Neural progenitor cell (in vitro differentiated cells): ENCODE measurements around the gene ZKSCAN8. TPM values are rescaled to one million over a fixed set of nuclear protein-coding genes. Genes with fewer than 3 reads are reported as not detected.
A peak's percentile ranks its signal among the peaks of the same experiment; 100 is the strongest.

ENCODE experiments used
- DNase-seq: peaks from one replicate; pipeline ENCODE4 v3.0.0-alpha.2; 2016; ENCODE audit warnings: low spot score
- H2AFZ ChIP-seq: fragments of 200-600 bp; sonication (generic); replicated peaks from 2 replicates; pipeline ENCODE4 v1.6.1; 2016; ENCODE audit warnings: antibody characterized with exemption
- H3F3A ChIP-seq: fragments of 200-600 bp; sonication (generic); 2 replicates; pipeline ENCODE4 v1.6.1; 2016; ENCODE audit warnings: antibody characterized with exemption, low read depth
- H3K27ac ChIP-seq: fragments of 200-600 bp; sonication (generic); 2 replicates; pipeline ENCODE4 v1.5.1; 2016; ENCODE audit warnings: mild to moderate bottlenecking
- H3K27me3 ChIP-seq: fragments of 200-600 bp; sonication (generic); 2 replicates; pipeline ENCODE4 v1.6.1; 2016; ENCODE audit warnings: mild to moderate bottlenecking, moderate library complexity
- H3K36me3 ChIP-seq: fragments of 200-600 bp; sonication (generic); 2 replicates; pipeline ENCODE4 v1.5.1; 2016
- H3K4me1 ChIP-seq: fragments of 200-600 bp; sonication (generic); 2 replicates; pipeline ENCODE4 v1.6.1; 2016; ENCODE audit warnings: mixed run types
- H3K4me2 ChIP-seq: fragments of 200-600 bp; sonication (generic); 2 replicates; pipeline ENCODE4 v1.6.1; 2016
- H3K4me3 ChIP-seq: fragments of 200-600 bp; sonication (generic); 2 replicates; pipeline ENCODE4 v1.5.1; 2016
- H3K79me2 ChIP-seq: fragments of 200-600 bp; sonication (generic); 2 replicates; pipeline ENCODE4 v1.6.1; 2016; ENCODE audit warnings: low read depth
- H3K9ac ChIP-seq: fragments of 200-600 bp; sonication (generic); 2 replicates; pipeline ENCODE4 v1.6.1; 2016
- H3K9me3 ChIP-seq: fragments of 200-600 bp; sonication (generic); 2 replicates; pipeline ENCODE4 v1.5.1; 2016; ENCODE audit warnings: low read depth
- H4K20me1 ChIP-seq: fragments of 200-600 bp; sonication (generic); 2 replicates; pipeline ENCODE4 v1.6.1; 2016; ENCODE audit warnings: low read depth
- H3K27ac Mint-ChIP-seq: 3 replicates; pipeline ENCODE4 v1.8.0; 2021; ENCODE audit warnings: mixed read lengths
- H3K27me3 Mint-ChIP-seq: 2 replicates; pipeline ENCODE4 v1.8.0; 2022; ENCODE audit warnings: low read depth, mild to moderate bottlenecking, inconsistent platforms, moderate library complexity, mixed read lengths; ENCODE audit not compliant: insufficient read depth
- H3K36me3 Mint-ChIP-seq: 3 replicates; pipeline ENCODE4 v1.8.0; 2021; ENCODE audit warnings: mixed read lengths
- H3K4me1 Mint-ChIP-seq: 3 replicates; pipeline ENCODE4 v1.8.0; 2021; ENCODE audit warnings: mixed read lengths
- H3K4me3 Mint-ChIP-seq: 3 replicates; pipeline ENCODE4 v1.8.0; 2021; ENCODE audit warnings: mild to moderate bottlenecking, moderate library complexity, mixed read lengths
- H3K9me3 Mint-ChIP-seq: 3 replicates; pipeline ENCODE4 v1.8.0; 2020; ENCODE audit warnings: mixed read lengths
- CTCF ChIP-seq: fragments of 200-600 bp; sonication (generic); IDR thresholded peaks from 2 replicates; pipeline ENCODE4 v1.5.1; 2017; ENCODE audit warnings: antibody characterized with exemption, mild to moderate bottlenecking
- EZH2 ChIP-seq: fragments of 200-600 bp; sonication (generic); IDR thresholded peaks from 2 replicates; pipeline ENCODE4 v1.6.1; 2017; ENCODE audit warnings: antibody characterized with exemption, mild to moderate bottlenecking, moderate library complexity
- EZH2phosphoT487 ChIP-seq: fragments of 200-600 bp; sonication (generic); IDR thresholded peaks from 2 replicates; pipeline ENCODE4 v1.6.1; 2017; ENCODE audit warnings: antibody characterized with exemption
- total RNA-seq: library from RNA; depleted of rRNA; stranded (reverse); fragments of >200 nt; gene quantifications from 2 replicates; pipeline ENCODE4 v1.2.3, GENCODE V29; 2015; ENCODE audit warnings: low replicate concordance

The ZKSCAN8 gene
- total RNA-seq, 1 donor from 2014 or later = 42.7 TPM

GRCh38 chr6:28161410-28162079 is 19.9 kb downstream of the ZKSCAN8 start:
- Histone ChIP-seq H4K20me1 (no peaks in the 10 kb centered on the region), H3K4me2 (peak overlapping the region; percentile 77), H2AFZ (peak overlapping the region; percentile 90), H3F3A (peaks cover 10% of the 10 kb centered on the region), H3K9me3 (no peaks in the 10 kb centered on the region), H3K9ac (no peak overlapping the region), H3K27ac (no peak overlapping the region), H3K4me1 (no peaks in the 10 kb centered on the region), H3K27me3 (peaks cover 30% of the 10 kb centered on the region), H3K79me2 (no peaks in the 10 kb centered on the region), H3K36me3 (no peaks in the 10 kb centered on the region), H3K4me3 (peak overlapping the region; percentile 55)
- Mint-ChIP-seq H3K27me3 (peaks cover 2% of the 10 kb centered on the region), H3K4me3 (peak overlapping the region; percentile 73), H3K9me3 (no peaks in the 10 kb centered on the region), H3K27ac (no peak overlapping the region), H3K36me3 (peaks cover 27% of the 10 kb centered on the region), H3K4me1 (peaks cover 6% of the 10 kb centered on the region)
- DNase-seq = peak; percentile 77
- TF ChIP-seq CTCF (no peak), EZH2 (no peak), EZH2phosphoT487 (no peak)

GRCh38 chr6:28165563-28165962 is 23.9 kb downstream of the ZKSCAN8 start:
- no peak overlapping the region for H3K27ac Mint-ChIP-seq
- no peaks in the 10 kb centered on the region for H3K9me3 Mint-ChIP-seq
- peaks cover 6% of the 10 kb centered on the region for H3K4me1 Mint-ChIP-seq
- Histone ChIP-seq H3F3A (peaks cover 4% of the 10 kb centered on the region), H3K4me2 (no peak overlapping the region), H3K9me3 (no peaks in the 10 kb centered on the region), H4K20me1 (no peaks in the 10 kb centered on the region), H3K9ac (no peak overlapping the region), H3K4me3 (no peak overlapping the region), H3K36me3 (no peaks in the 10 kb centered on the region), H3K4me1 (no peaks in the 10 kb centered on the region), H3K27ac (no peak overlapping the region), H3K27me3 (peaks cover 42% of the 10 kb centered on the region), H3K79me2 (no peaks in the 10 kb centered on the region), H2AFZ (no peak overlapping the region)
- peaks cover 9% of the 10 kb centered on the region for H3K36me3 Mint-ChIP-seq
- peaks cover 4% of the 10 kb centered on the region for H3K27me3 Mint-ChIP-seq
- H3K4me3 Mint-ChIP-seq = no peak overlapping the region
- DNase-seq = no peak
- no peak for TF ChIP-seq EZH2phosphoT487
- TF ChIP-seq CTCF = no peak
- TF ChIP-seq EZH2 = no peak

- Histone ChIP-seq H3K4me3 (no peak overlapping the region), H3K27me3 (peaks cover 42% of the 10 kb centered on the region), H3K4me2 (no peak overlapping the region), H3K36me3 (no peaks in the 10 kb centered on the region), H3K9me3 (no peaks in the 10 kb centered on the region), H4K20me1 (no peaks in the 10 kb centered on the region), H3F3A (no peaks in the 10 kb centered on the region), H3K4me1 (no peaks in the 10 kb centered on the region), H3K27ac (no peak overlapping the region), H3K9ac (no peak overlapping the region), H3K79me2 (no peaks in the 10 kb centered on the region), H2AFZ (no peak overlapping the region)
- Mint-ChIP-seq H3K27ac (no peak overlapping the region), H3K36me3 (peaks cover 13% of the 10 kb centered on the region), H3K27me3 (peaks cover 4% of the 10 kb centered on the region), H3K9me3 (no peaks in the 10 kb centered on the region), H3K4me1 (peaks cover 4% of the 10 kb centered on the region), H3K4me3 (no peak overlapping the region)
- TF ChIP-seq EZH2 (no peak), CTCF (no peak), EZH2phosphoT487 (no peak)
- DNase-seq = no peak
These were observed 25.4 kb downstream of the ZKSCAN8 start for GRCh38 chr6:28167068-28167467.
